ENCODE data around the gene TTC12.

The TTC12 gene

GRCh38 chr11:113397821-113398220 lies 83.4 kb downstream of the TTC12 start:
- H3K4me1 ChIP-seq (ENCODE audit: control insufficient read depth, insufficient read depth, low read length): no peaks in the 10 kb centered on the region
- no peaks in the 10 kb centered on the region for H3K36me3 ChIP-seq (ENCODE audit: control insufficient read depth, insufficient read depth, low read length)
- no peak overlapping the region for H3K9ac ChIP-seq (ENCODE audit: low read depth, low read length)
- no peak overlapping the region for H3K4me3 ChIP-seq (ENCODE audit: low read depth, low read length)
- H3K27me3 ChIP-seq (ENCODE audit: control insufficient read depth, insufficient read depth, low read length): no peaks in the 10 kb centered on the region
- H3K9me3 ChIP-seq (ENCODE audit: control insufficient read depth, insufficient read depth, low read length): no peaks in the 10 kb centered on the region

GRCh38 chr11:113398669-113399430 lies 84.5 kb downstream of the TTC12 start:
- Histone ChIP-seq H3K4me1 (ENCODE audit: control insufficient read depth, insufficient read depth, low read length) (no peaks in the 10 kb centered on the region), H3K9me3 (ENCODE audit: control insufficient read depth, insufficient read depth, low read length) (no peaks in the 10 kb centered on the region), H3K4me3 (ENCODE audit: low read depth, low read length) (no peak overlapping the region), H3K36me3 (ENCODE audit: control insufficient read depth, insufficient read depth, low read length) (no peaks in the 10 kb centered on the region), H3K27me3 (ENCODE audit: control insufficient read depth, insufficient read depth, low read length) (no peaks in the 10 kb centered on the region), H3K9ac (ENCODE audit: low read depth, low read length) (no peak overlapping the region)

GRCh38 chr11:113400631-113401230 lies 86.3 kb downstream of the TTC12 start:
- Histone ChIP-seq H3K9me3 (ENCODE audit: control insufficient read depth, insufficient read depth, low read length) (no peaks in the 10 kb centered on the region), H3K27me3 (ENCODE audit: control insufficient read depth, insufficient read depth, low read length) (no peaks in the 10 kb centered on the region), H3K9ac (ENCODE audit: low read depth, low read length) (no peak overlapping the region), H3K4me1 (ENCODE audit: control insufficient read depth, insufficient read depth, low read length) (no peaks in the 10 kb centered on the region), H3K36me3 (ENCODE audit: control insufficient read depth, insufficient read depth, low read length) (no peaks in the 10 kb centered on the region), H3K4me3 (ENCODE audit: low read depth, low read length) (no peak overlapping the region)

- Histone ChIP-seq H3K9ac (ENCODE audit: low read depth, low read length) (no peak overlapping the region), H3K4me3 (ENCODE audit: low read depth, low read length) (no peak overlapping the region), H3K9me3 (ENCODE audit: control insufficient read depth, insufficient read depth, low read length) (no peaks in the 10 kb centered on the region), H3K36me3 (ENCODE audit: control insufficient read depth, insufficient read depth, low read length) (no peaks in the 10 kb centered on the region), H3K4me1 (ENCODE audit: control insufficient read depth, insufficient read depth, low read length) (no peaks in the 10 kb centered on the region), H3K27me3 (ENCODE audit: control insufficient read depth, insufficient read depth, low read length) (no peaks in the 10 kb centered on the region)
Observed at GRCh38 chr11:113401718-113402117, 87.3 kb downstream of the TTC12 start.

- Histone ChIP-seq H3K9me3 (ENCODE audit: control insufficient read depth, insufficient read depth, low read length) (no peaks in the 10 kb centered on the region), H3K36me3 (ENCODE audit: control insufficient read depth, insufficient read depth, low read length) (no peaks in the 10 kb centered on the region), H3K4me3 (ENCODE audit: low read depth, low read length) (no peak overlapping the region), H3K9ac (ENCODE audit: low read depth, low read length) (no peak overlapping the region), H3K27me3 (ENCODE audit: control insufficient read depth, insufficient read depth, low read length) (no peaks in the 10 kb centered on the region), H3K4me1 (ENCODE audit: control insufficient read depth, insufficient read depth, low read length) (no peaks in the 10 kb centered on the region)
Observed at GRCh38 chr11:113404859-113405430, 90.6 kb downstream of the TTC12 start.

- Histone ChIP-seq H3K9ac (ENCODE audit: low read depth, low read length) (no peak overlapping the region), H3K4me3 (ENCODE audit: low read depth, low read length) (no peak overlapping the region), H3K36me3 (ENCODE audit: control insufficient read depth, insufficient read depth, low read length) (no peaks in the 10 kb centered on the region), H3K27me3 (ENCODE audit: control insufficient read depth, insufficient read depth, low read length) (no peaks in the 10 kb centered on the region), H3K4me1 (ENCODE audit: control insufficient read depth, insufficient read depth, low read length) (no peaks in the 10 kb centered on the region), H3K9me3 (ENCODE audit: control insufficient read depth, insufficient read depth, low read length) (no peaks in the 10 kb centered on the region)
Observed at GRCh38 chr11:113405724-113406478, 91.5 kb downstream of the TTC12 start.

GRCh38 chr11:113407163-113407562 lies 92.8 kb downstream of the TTC12 start:
- H3K9me3 ChIP-seq (ENCODE audit: control insufficient read depth, insufficient read depth, low read length): no peaks in the 10 kb centered on the region
- H3K4me1 ChIP-seq (ENCODE audit: control insufficient read depth, insufficient read depth, low read length): no peaks in the 10 kb centered on the region
- no peak overlapping the region for H3K9ac ChIP-seq (ENCODE audit: low read depth, low read length)
- no peaks in the 10 kb centered on the region for H3K27me3 ChIP-seq (ENCODE audit: control insufficient read depth, insufficient read depth, low read length)
- no peak overlapping the region for H3K4me3 ChIP-seq (ENCODE audit: low read depth, low read length)
- no peaks in the 10 kb centered on the region for H3K36me3 ChIP-seq (ENCODE audit: control insufficient read depth, insufficient read depth, low read length)

- Histone ChIP-seq H3K36me3 (ENCODE audit: control insufficient read depth, insufficient read depth, low read length) (no peaks in the 10 kb centered on the region), H3K27me3 (ENCODE audit: control insufficient read depth, insufficient read depth, low read length) (no peaks in the 10 kb centered on the region), H3K4me3 (ENCODE audit: low read depth, low read length) (no peak overlapping the region), H3K4me1 (ENCODE audit: control insufficient read depth, insufficient read depth, low read length) (no peaks in the 10 kb centered on the region), H3K9ac (ENCODE audit: low read depth, low read length) (no peak overlapping the region), H3K9me3 (ENCODE audit: control insufficient read depth, insufficient read depth, low read length) (no peaks in the 10 kb centered on the region)
Observed at GRCh38 chr11:113408206-113408605, 93.8 kb downstream of the TTC12 start.

- Histone ChIP-seq H3K4me3 (ENCODE audit: low read depth, low read length) (no peak overlapping the region), H3K9ac (ENCODE audit: low read depth, low read length) (no peak overlapping the region), H3K9me3 (ENCODE audit: control insufficient read depth, insufficient read depth, low read length) (no peaks in the 10 kb centered on the region), H3K27me3 (ENCODE audit: control insufficient read depth, insufficient read depth, low read length) (no peaks in the 10 kb centered on the region), H3K36me3 (ENCODE audit: control insufficient read depth, insufficient read depth, low read length) (no peaks in the 10 kb centered on the region), H3K4me1 (ENCODE audit: control insufficient read depth, insufficient read depth, low read length) (no peaks in the 10 kb centered on the region)
Observed at GRCh38 chr11:113408887-113409286, 94.5 kb downstream of the TTC12 start.

GRCh38 chr11:113409526-113409925 lies 95.1 kb downstream of the TTC12 start:
- Histone ChIP-seq H3K36me3 (ENCODE audit: control insufficient read depth, insufficient read depth, low read length) (no peaks in the 10 kb centered on the region), H3K9me3 (ENCODE audit: control insufficient read depth, insufficient read depth, low read length) (no peaks in the 10 kb centered on the region), H3K9ac (ENCODE audit: low read depth, low read length) (no peak overlapping the region), H3K27me3 (ENCODE audit: control insufficient read depth, insufficient read depth, low read length) (no peaks in the 10 kb centered on the region), H3K4me1 (ENCODE audit: control insufficient read depth, insufficient read depth, low read length) (no peaks in the 10 kb centered on the region), H3K4me3 (ENCODE audit: low read depth, low read length) (no peak overlapping the region)

- Histone ChIP-seq H3K27me3 (ENCODE audit: control insufficient read depth, insufficient read depth, low read length) (no peaks in the 10 kb centered on the region), H3K4me1 (ENCODE audit: control insufficient read depth, insufficient read depth, low read length) (no peaks in the 10 kb centered on the region)
Observed at GRCh38 chr11:113410414-113411135, 96.2 kb downstream of the TTC12 start.

More at GRCh38 chr11:113410414-113411135, 96.2 kb downstream of the TTC12 start:
- Histone ChIP-seq H3K4me3 (ENCODE audit: low read depth, low read length) (no peak overlapping the region), H3K36me3 (ENCODE audit: control insufficient read depth, insufficient read depth, low read length) (no peaks in the 10 kb centered on the region), H3K9me3 (ENCODE audit: control insufficient read depth, insufficient read depth, low read length) (no peaks in the 10 kb centered on the region), H3K9ac (ENCODE audit: low read depth, low read length) (no peak overlapping the region)

All from iPS-15b (cell line).